Activated CD4-positive, alpha-beta T cell treated with anti-CD3 and anti-CD28 coated beads for 1 hour (primary cell): ENCODE measurements around the gene ITGA8.

Source experiments
- DNase-seq: peaks from one replicate; pipeline ENCODE4 v3.0.0-alpha.2; 2020

ITGA8 gene

DNA sequence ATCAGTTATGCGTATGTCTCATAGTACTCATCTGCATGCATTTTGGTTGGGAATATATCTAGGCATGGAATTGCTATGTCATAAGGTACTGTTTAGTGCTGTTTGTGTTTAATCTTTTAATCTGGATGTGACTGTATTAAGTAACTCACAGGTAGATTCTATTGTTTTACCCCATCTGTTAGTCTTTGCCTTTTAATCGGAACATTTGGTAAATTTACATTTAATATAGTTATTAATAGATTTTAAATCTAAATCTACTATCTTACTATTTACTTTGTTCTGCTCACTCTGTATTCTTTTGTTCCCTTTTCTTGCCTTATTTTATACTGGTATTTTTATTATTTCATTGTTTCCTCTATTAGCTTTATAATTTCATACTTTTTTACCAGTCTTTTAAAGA, 10.6 kb upstream of the ITGA8 start:
- no peak for DNase-seq

DNA sequence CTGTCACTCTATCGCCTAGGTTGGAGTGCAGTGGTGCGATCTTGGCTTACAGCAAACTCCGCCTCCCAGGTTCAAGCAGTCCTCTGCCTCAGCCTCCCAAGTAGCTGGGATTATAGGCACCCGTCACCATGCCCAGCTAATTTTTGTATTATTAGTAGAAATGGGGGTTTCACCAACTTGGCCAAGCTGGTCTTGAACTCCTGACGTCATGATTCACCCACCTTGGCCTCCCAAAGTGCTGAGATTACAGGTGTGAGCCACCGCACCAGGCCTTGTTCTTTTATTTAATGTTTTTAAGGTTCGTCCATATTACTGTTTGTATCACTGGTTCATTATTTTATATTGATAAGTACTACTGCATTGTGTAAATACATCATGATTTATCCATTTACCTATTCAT, 10.2 kb upstream of the ITGA8 start:
- DNase-seq = no peak

DNA sequence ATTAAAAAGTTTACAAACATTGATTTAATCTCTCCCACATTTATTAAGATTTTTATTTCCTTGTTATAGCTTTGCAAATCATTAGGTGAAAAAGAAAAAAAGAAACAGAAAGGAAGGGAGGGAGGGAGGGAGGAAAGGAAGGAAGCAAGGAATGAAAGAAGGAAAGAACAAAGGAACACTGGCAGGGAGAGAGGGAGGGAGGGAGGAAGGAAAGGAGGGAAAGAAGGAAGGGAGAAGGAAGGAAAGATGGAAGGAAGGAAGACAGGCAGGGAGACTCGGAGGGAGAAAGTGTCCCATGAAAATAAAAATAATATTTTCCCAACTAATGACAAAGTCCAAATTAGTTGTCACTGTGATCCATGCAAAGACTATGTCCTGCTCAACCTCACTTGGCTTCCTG, 6.3 kb upstream of the ITGA8 start:
- DNase-seq = no peak

DNA sequence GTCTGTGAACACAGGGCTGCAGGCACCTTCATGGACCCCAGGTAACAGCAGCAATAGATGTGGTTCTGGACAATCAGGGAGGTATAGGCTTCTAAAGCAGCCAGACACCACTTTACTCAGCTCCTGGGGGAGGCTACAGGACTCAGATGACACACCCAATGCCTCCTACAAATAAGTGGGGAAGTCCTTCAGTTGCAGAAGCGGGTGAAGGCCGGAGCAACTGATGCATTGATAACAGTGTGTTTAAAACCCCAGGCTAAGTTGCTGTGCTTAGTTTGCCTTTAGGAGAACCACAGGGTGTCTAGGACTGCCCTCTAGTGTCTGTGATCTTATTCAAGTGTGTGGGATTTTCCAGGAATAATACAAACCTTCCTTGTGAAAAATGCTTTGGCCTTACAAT, 5.9 kb upstream of the ITGA8 start:
- no peak for DNase-seq

DNA sequence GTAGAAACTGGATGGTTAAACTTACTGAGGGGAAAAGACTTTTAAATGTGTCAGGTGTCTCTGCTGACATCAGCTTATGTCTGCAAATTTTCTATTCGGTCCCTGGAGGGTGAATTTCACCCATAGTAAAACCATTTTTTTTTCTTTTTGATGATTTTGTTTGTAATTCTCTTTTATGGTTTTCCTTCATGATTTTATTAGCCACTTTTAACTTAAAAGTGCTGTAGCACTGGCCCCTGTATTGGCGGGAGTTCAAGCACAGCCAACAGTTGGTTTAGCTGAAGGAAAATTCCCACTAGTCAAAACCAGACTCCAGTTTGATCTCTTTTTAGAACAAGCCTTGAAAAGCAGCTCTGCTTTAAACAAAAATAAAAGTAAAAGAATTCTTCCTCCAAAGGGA, 5.0 kb upstream of the ITGA8 start:
- no peak for DNase-seq

DNA sequence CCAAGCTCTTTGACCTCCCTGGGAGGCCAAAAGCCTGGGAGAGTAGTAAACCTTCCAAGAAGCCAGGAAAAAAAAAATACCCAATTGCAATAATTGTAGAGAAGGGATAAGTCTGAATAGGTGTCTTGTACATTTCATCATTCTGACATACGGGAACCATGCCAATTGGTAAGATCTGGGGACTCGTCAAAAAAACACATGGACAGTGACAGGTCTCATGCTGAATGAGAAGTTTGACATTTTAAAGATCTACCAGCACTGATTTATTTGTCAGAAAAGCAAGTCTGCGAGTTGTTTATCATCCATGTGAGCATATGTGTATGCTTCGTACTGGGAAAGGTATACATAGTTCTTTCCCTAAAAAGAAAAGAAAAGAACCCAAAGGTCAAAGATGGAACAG, 4.1 kb upstream of the ITGA8 start:
- DNase-seq = no peak

DNA sequence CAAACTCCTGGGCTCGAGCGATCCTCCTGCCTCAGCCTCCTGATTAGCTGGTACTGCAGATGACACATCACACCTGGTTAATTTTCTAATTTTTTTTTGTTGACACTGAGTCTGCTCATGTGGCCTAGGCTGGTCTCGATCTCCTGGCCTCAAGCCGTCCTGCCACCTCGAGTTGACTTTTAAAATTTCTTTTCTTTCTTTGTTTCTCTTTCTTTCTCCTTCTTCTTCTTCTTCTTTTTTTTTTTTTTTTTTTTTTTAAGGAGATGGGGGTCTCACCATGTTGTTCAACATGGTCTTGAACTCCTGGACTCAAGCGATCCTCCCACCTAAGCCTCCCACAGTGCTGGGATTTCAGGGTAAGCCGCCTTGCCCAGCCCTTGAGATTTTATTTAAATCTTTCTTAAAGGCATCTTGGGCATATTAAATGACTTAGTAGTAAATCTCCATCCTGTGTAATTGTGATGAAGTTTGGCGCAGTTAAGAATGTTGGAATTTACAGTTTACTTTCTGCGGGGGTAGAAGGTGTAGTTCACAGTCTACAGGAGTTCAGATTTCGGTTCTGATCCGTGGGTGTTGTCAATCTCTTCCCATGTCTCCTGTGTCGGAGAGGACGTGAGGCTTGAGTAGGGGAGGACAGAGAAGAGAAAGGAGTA, 1.0 kb upstream of the ITGA8 start:
- DNase-seq = no peak

DNA sequence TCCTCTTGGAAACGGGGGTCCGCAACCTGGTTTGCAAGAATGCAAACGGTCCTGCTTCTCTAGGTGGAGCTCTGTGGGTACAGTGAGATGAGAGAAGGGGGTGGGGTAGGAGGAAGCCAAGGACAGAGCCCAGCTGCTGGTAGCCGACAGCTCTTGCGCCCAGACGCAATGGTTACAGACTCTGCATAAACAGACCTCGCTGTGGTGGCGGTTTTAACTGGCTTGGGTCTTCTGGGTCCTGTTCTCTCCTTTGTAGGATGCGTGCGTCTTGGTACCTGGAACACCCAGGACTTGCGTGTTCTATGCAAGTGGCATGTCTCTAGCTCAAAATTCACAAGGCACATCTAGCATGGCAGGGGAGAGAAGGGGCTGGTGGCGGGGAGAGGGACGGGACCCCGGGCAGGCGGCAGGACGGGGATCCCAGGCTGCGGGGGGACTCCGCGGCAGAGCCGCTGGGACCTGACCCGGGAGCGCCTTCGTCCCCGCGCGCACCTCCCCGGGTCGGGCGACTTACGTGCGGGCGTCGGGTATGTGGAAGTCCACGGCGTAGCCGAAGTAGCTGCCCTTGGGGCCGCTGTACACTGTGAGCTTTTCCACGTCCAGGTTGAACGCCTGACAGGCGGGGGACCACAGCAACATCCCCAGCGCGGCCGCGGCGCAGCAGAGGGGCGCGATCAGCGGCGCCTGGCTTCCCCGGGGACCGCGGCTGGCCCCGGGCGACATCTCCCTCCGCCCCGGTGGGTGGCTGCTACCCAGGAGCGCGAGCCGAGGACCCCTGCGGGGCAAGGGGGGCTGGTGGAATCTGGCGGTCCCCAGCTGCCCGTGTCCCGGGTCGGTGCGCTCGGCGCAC, 448 bp downstream of the ITGA8 start:
- DNase-seq = no peak

DNA sequence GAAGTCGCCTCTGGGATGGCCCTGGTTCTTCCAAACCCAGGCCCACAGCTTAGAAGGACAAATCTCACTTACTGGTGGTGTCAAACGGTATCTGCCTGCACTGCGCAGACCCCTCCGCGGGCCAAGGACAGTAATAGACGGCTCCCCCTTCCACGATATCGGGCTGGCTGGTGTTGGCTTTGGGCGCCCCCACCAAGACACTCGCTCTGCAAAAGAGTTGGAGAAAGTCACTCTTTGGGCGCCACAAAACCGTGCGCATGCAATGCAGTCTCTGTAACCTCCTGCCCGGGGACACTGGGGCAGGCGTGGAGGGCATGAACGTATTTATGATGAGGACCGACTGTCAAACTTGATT, 1.1 kb downstream of the ITGA8 start:
- no peak for DNase-seq

DNA sequence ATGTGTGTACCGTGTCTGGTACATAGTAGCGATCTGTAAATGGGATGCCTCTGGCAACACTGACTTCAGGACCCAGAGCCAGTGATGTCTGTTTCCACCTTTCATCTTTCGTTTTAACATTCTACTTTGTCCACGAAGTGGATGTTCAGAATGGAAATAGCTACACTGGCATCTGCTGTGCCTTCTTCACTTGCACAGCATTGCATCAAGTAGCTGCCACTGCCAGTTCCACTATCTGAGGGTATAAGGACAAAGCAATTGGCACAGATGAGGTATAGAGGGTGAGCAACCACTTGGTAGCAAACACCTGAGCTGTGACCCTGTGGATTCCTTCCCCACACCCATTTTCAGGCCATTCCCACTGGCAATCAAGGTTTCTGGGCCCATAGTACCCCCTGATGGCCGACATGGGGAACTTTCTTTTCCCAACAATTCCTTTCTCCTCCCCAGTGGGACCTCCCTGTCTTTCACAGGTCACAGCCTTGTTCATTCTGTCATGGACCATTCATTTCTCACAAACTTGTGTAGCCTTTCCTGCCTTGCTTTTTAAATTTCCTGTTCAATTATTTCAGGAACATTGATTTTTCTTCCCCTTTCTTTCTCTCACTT, 4.0 kb downstream of the ITGA8 start:
- DNase-seq = no peak

DNA sequence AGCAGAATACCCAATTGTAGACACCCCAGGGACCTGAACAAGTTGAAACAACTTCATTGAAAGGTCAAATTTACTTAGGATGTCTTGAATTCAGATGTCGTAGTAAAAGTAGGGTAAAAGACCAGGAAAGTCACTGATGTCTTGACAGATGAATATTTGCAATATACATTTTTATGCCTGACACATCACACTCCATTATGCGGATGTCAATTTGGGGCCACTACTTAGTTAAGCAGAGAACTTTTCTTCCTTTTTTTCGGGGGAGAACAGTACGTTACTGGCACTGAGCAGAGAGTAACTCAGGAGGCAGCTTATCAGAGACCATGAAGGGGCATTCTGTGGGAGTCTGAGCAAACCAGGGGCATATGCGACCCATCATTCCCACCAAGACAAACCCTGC, 4.9 kb downstream of the ITGA8 start:
- no peak for DNase-seq

DNA sequence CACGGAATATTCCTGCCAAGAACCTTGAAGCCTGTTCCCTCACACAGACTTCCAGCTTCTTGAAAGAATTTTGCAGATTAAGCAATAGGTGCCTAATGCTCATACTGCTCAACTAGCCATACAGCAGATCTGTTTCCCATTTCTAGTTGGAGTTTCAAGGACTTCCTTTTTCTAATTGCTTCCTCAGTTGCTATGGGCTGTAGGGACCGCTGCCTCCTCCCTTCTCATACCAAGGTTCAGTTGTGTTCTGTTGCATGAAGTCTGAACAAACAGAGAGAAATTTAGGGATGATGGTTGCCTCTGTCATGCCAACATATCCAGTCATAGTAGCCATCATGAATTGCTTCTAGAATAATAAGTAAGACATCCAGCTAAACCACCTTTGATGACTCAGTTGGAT, 6.8 kb downstream of the ITGA8 start:
- DNase-seq = no peak

DNA sequence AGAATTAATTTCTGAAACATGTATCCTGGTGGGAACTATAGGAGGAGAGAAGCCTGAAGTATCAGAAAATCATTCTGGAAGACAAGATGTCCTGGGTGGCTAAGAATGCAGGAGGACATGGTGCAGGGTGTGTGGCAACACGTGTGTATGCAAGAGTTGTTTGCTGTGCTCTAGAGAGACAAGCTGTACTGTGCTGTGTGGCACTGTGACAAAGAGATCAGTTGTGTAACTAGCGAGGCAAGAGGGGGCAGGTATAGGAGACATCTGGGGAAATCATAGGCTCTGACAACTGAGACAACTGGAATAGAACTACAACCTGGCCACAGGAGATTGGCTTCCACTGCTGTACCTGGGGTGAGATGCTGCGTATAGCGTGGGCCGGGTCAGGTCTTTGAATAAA, 9.3 kb downstream of the ITGA8 start:
- DNase-seq = no peak

DNA sequence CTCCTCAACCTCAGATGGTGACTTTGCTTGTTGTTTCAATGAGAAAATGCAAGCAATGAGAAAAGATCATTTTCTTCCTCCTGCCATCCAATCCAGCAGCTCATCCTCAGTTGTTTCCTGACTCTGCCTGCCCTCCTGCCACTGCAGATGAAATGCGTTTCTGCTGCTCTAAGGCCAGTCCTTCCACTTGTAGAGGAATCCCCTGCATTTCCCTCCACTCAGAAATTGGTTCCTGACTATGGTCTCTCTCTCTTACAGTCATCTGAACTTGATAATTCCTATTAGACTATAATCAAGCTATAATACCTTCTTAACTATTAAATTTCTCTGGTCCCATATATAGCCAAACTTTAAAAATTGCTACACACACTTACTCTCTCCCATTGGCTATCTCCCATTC, 14.4 kb downstream of the ITGA8 start:
- DNase-seq = no peak

DNA sequence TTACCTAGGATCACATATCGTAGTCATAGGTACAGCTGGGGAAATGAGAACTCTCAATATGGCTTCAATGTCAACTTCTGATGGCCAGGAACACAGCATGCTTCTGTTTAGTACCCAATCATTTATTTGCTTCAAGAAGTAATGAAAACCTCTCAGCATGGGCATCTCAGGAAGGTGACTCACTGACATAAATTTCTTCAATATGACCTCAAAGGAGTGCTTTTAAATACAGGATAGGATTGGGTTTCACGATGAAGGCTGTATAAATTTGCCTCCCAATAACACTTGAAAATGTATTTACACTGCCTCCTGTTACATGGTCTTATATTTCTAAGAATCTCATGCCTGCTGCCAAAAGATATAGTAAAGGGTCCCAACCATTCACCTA, 15.1 kb downstream of the ITGA8 start:
- no peak for DNase-seq

DNA sequence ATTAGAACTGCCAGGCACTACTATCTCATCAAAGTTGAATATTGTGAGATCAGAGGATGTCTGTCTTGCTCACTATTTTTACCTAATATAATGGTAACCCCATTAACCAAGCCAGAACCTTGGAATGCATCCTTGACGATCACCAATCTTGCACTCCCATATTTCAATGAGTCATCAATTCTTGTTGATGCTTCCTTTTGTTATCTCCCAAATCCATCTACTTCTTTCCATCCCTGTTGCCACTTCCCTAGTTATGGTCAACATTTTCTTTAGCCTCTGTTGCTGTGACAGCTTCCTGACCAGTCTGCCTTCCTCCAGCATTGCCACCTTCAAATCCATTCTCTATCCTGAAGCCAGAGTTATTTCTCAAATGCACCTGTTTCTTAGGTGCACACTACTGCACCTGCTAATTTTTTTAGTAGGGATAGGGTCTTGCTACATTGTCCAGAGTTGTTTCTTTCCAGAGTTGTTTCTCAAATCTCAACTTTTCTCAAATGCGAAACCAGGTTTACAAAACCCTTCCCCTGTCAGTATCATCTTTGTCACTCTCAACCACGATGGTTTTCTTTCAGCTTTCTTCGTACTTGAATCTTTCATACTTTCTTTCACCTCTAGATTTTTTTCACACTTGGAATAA, 15.7 kb downstream of the ITGA8 start:
- DNase-seq = no peak

DNA sequence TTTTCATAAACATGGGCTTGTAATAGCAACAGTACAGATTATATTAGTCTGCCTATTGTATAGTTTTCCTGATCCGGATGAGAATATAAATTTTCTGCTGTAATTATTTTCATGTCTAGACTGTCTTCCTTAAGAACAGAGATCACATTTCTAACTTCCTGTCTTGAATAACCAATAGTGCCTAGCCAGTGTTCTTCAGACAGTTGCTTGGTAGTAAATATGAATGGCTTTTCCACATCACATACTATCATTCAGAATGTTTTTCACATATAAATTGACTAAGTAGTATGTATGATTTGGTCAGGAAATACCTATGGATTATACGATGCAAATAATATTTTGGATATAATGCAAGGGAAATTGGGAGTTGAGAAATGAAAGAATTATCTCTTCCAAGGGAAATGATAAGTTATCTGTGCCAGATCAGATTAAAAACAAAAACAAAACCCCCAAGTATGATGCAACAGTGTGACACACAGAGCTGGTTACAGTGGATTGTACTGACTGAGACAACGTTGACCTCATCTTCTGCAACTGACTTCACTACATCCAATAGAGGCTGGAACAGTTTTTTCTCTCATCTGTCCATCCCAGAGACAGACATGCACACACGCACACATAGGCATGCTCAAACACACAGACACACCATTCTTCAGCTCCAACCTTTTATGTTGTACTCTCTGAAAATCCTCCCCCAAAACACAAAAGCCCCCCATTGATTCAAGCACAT, 16.4 kb downstream of the ITGA8 start:
- DNase-seq = no peak

DNA sequence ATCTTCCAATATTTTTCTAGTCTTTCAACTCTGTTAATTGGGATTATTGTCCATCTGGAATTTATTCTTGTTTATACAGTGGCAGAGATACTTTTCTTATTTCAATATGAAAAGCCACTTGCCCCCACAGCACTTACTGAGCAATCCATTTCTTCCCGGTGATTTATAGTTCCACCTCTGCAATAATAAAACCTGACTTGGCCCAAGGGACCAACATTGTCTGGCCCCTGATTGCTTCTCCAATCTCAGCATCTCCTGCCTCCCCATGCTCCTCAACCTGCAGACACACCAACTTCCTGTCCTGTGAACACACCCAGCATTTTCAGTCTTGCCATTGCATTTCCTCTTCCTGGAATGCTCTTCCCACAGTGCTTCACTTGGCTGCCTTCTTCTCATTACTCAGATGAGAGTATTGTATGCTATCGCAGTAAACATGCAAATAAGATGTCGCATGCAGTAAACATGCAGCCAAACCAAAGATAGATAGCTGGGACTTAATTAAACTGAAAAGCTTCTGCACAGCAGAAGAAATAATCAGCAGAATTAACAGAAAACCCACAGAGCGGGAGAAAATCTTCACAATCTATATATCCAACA, 19.5 kb downstream of the ITGA8 start:
- DNase-seq = no peak

DNA sequence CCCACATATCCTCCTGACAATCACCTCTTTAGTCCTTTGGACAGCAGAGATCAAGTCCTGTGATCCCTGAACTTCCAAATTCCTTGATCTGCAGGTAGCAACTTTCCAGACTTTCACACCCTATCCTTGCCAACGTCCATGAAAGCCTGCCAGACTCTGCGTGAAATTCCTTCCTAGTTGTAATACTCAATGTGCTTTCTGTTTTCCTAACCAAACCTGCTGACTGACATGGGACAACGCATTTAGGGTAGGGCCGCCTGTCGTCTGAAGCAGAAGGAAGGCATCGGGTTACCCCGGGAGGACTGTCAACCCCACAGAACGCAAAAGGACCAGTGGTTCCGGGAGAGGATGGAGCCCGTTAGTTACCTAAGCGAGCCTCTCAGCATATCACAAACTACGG, 23.9 kb downstream of the ITGA8 start:
- DNase-seq = no peak

DNA sequence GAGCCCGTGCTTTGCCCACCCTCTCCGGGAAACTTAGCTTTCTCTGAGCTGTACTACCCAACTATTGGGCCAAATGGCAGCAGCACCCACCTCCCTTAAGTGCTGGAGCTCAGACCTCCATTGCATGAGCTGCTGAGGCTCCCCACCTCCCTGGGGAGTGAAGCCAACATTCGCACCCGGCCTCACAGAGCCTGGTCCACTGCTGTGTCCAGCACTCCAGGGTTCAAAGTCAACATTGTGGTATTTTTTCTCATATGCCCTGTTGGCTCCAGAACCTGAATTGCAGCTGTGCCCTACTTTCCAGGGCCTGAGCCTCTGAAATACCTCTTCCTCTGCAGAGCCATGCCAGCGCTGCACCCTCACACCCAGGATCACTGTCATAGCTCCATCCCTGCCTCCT, 29.7 kb downstream of the ITGA8 start:
- DNase-seq = no peak

DNA sequence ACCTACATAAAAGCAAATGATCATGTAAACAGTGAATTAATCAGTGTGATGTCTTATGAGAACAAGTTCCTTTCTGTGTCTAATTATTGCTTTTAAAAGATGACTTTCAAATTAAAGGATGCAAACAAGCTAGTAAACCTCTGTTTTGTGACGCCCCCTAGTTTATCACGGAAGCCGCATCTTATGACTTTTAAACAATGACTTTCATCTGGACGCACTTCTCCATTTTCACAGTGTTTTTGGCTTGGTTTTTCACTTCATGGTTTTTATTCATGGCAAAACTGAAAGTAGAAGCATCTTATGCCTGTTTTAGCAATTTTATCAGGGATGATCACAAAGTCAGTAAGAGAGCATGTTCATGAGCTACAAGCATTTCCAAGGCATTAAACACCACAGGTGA, 35.0 kb downstream of the ITGA8 start:
- no peak for DNase-seq

DNA sequence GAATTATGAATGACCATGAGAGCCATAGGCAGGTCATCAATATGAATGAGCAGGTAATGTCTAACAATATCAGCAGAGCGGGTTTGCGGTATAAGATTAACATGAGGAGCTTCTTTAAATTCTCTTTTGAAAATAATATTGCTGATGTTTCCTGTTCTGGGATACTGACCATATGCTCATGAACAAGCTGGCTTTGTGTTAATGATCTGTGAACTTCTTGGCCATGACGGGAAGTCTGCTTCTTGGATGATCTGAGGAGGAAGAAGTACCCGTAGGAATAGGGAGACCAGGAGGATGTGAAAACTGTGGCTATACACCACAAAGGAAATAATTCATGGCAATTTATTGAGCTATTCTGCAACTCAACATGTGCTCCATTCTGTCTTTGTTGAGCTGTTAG, 38.6 kb downstream of the ITGA8 start:
- DNase-seq = no peak

DNA sequence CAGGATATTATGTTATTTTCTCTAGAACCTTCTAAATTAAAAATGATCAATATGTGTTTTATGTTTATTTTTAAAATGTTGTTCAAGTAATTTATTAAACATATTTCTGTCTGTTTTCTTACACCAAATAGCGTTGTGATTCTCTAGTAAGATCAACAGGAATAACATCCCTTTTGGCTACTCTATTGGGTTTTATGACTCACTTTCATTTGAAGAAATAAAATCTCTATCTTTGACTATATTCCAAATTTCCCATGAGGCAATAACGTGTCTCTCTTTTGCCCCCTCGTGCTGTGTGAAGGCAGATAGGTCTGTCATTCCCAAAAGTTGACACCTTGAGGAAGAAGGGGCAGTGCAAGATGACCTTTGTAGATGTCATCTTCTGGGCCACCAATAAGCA, 40.9 kb downstream of the ITGA8 start:
- DNase-seq = no peak
